SU-DHL-6 (cell line): ENCODE results near the gene FAM3A.

Experiments
- H2AFZ ChIP-seq: fragments of 200-600 bp; sonication (generic); 2 replicates; pipeline ENCODE4 v1.6.1; 2014; ENCODE audit warnings: low read depth, mild to moderate bottlenecking, moderate library complexity, mixed read lengths, antibody characterized with exemption, low read length; ENCODE audit not compliant: severe bottlenecking
- H3F3A ChIP-seq: fragments of 200-600 bp; shearing (Covaris generic); 2 replicates; pipeline ENCODE4 v1.6.0; 2016; ENCODE audit warnings: antibody characterized with exemption, mild to moderate bottlenecking; ENCODE audit not compliant: insufficient read depth
- H3K27ac ChIP-seq: fragments of 200-600 bp; sonication (generic); 2 replicates; pipeline ENCODE4 v1.5.1; 2016; ENCODE audit warnings: low read depth, mild to moderate bottlenecking, low read length, moderate library complexity, mixed read lengths
- H3K27me3 ChIP-seq: fragments of 200-600 bp; sonication (generic), shearing (Covaris generic); 2 replicates; pipeline ENCODE4 v1.6.0; 2014; ENCODE audit warnings: mild to moderate bottlenecking, low read length
- H3K36me3 ChIP-seq: fragments of 200-600 bp; sonication (generic); 2 replicates; pipeline ENCODE4 v1.6.1; 2014; ENCODE audit warnings: mild to moderate bottlenecking, low read length, mixed read lengths
- H3K4me2 ChIP-seq: fragments of 300-600, 200-600 bp; shearing (Covaris generic), sonication (generic); 2 replicates; pipeline ENCODE4 v1.6.0; 2014; ENCODE audit warnings: low read length, low read depth, mild to moderate bottlenecking; ENCODE audit not compliant: poor library complexity, severe bottlenecking
- H3K4me3 ChIP-seq: fragments of 200-600 bp; sonication (generic); 2 replicates; pipeline ENCODE4 v1.5.1; 2014; ENCODE audit warnings: antibody characterized with exemption, low read length, mild to moderate bottlenecking, mixed read lengths; ENCODE audit not compliant: insufficient read depth, poor library complexity, severe bottlenecking
- H3K79me2 ChIP-seq: fragments of 200-600 bp; sonication (generic); 2 replicates; pipeline ENCODE4 v1.6.1; 2014; ENCODE audit warnings: mild to moderate bottlenecking, low read length, moderate library complexity; ENCODE audit not compliant: insufficient read depth
- H3K9ac ChIP-seq: fragments of 200-600 bp; sonication (generic); 2 replicates; pipeline ENCODE4 v1.7.0; 2014; ENCODE audit warnings: mild to moderate bottlenecking, low read length
- H3K9me2 ChIP-seq: fragments of 200-600 bp; sonication (generic); replicated peaks from 2 replicates; pipeline ENCODE4 v1.6.1; 2014; ENCODE audit warnings: low read length; ENCODE audit not compliant: insufficient read depth
- H3K9me3 ChIP-seq: fragments of 200-600 bp; sonication (generic); 2 replicates; pipeline ENCODE4 v1.6.1; 2014; ENCODE audit warnings: low read length, mixed read lengths; ENCODE audit not compliant: insufficient read depth
- H4K20me1 ChIP-seq: fragments of 200-600 bp; sonication (generic); 2 replicates; pipeline ENCODE4 v1.6.1; 2014; ENCODE audit warnings: low read depth, mild to moderate bottlenecking, antibody characterized with exemption, low read length, moderate library complexity, mixed read lengths
- CTCF ChIP-seq: fragments of 200-600 bp; sonication (generic); IDR thresholded peaks from one replicate; pipeline ENCODE4 v1.5.1; 2017; ENCODE audit warnings: antibody characterized with exemption, mild to moderate bottlenecking, low read length, moderate library complexity; ENCODE audit not compliant: insufficient read depth, poor library complexity, severe bottlenecking
- EZH2phosphoT487 ChIP-seq: fragments of 200-600 bp; sonication (generic), shearing (Covaris generic); conservative IDR thresholded peaks from 2 replicates; pipeline ENCODE4 v1.6.1; 2018; ENCODE audit warnings: mild to moderate bottlenecking, antibody characterized with exemption, low read length, moderate library complexity, mixed read lengths

Gene FAM3A

GRCh38 chrX:154507673-154508383, 8.2 kb downstream of the FAM3A start:
- Histone ChIP-seq H3K27me3 (no peaks in the 10 kb centered on the region), H3F3A (no peaks in the 10 kb centered on the region), H3K9me2 (no peaks in the 10 kb centered on the region), H3K9me3 (no peaks in the 10 kb centered on the region), H3K9ac (no peak overlapping the region), H4K20me1 (no peaks in the 10 kb centered on the region), H3K4me3 (no peak overlapping the region), H3K36me3 (no peaks in the 10 kb centered on the region), H2AFZ (no peak overlapping the region), H3K79me2 (no peaks in the 10 kb centered on the region), H3K27ac (no peak overlapping the region), H3K4me2 (no peak overlapping the region)
- no peak for TF ChIP-seq CTCF
- no peak for TF ChIP-seq EZH2phosphoT487

GRCh38 chrX:154506483-154507332, 9.3 kb downstream of the FAM3A start:
- Histone ChIP-seq H3K27me3 (no peaks in the 10 kb centered on the region), H3K4me3 (no peak overlapping the region), H3K4me2 (no peak overlapping the region), H3K79me2 (no peaks in the 10 kb centered on the region), H3K9me2 (no peaks in the 10 kb centered on the region), H2AFZ (no peak overlapping the region), H3K36me3 (no peaks in the 10 kb centered on the region), H3K9me3 (no peaks in the 10 kb centered on the region), H3K27ac (no peak overlapping the region), H3F3A (no peaks in the 10 kb centered on the region), H4K20me1 (no peaks in the 10 kb centered on the region), H3K9ac (no peak overlapping the region)
- TF ChIP-seq CTCF (no peak), EZH2phosphoT487 (no peak)

- H4K20me1 ChIP-seq, result no peaks in the 10 kb centered on the region
- no peaks in the 10 kb centered on the region for H3K36me3 ChIP-seq
- H3K27ac ChIP-seq, result no peak overlapping the region
- TF ChIP-seq EZH2phosphoT487, result no peak
- no peak for TF ChIP-seq CTCF
- H3K27me3 ChIP-seq, result no peaks in the 10 kb centered on the region
- no peaks in the 10 kb centered on the region for H3K9me2 ChIP-seq
- H3K4me2 ChIP-seq, result no peak overlapping the region
- no peak overlapping the region for H2AFZ ChIP-seq
- no peaks in the 10 kb centered on the region for H3F3A ChIP-seq
- H3K79me2 ChIP-seq, result no peaks in the 10 kb centered on the region
- no peak overlapping the region for H3K9ac ChIP-seq
- H3K4me3 ChIP-seq, result no peak overlapping the region
- no peaks in the 10 kb centered on the region for H3K9me3 ChIP-seq
Measured at GRCh38 chrX:154505734-154506133, 10.3 kb downstream of the FAM3A start.
